GM12873 (cell line): Measurements from ENCODE around the gene SLC22A16.

Source experiments
- CTCF ChIP-seq: IDR thresholded peaks from 2 replicates; pipeline ENCODE4 v1.5.1; 2012; ENCODE audit warnings: low read depth, mild to moderate bottlenecking, moderate library complexity, low read length, control low read depth; ENCODE audit not compliant: insufficient read depth; ENCODE audit errors: missing control alignments

Gene SLC22A16

DNA sequence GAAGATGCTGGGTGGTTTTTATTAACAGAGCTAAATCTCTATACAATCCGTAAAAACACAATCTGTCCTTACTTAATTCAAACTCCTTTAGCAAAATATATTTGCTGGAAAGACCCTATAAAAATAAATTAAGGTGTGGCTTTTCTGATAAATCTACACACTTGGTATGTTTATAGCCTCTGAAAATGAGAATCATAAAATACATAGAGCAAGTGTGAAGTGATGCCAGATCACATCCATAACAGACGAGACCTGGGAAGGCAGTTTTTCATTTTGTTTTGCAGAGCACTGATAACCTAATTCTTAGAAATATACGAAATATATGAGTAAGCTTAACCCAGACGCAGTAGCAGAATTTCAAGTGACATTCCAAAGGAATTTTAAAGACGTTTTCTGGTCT is 50.6 kb downstream of the SLC22A16 start:
- TF ChIP-seq CTCF = no peak

DNA sequence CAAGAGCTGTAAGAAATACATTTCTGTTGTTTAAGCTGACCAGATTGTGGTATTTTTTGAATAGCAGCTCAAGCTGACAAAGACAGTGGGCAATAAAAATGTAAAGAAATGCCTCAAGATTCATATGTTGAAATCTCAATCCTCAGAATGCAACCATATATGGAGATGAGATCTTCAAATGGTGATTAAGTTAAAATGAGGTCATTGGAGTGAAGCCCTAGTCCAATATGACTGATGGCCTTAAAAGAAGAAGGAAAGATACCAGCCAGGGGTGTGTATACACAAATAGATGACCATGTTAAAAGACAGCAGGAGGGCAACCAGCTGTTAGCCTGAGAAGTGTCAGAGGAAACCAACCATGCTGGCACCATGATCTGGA is 54.0 kb downstream of the SLC22A16 start:
- no peak for TF ChIP-seq CTCF

GRCh38 chr6:110421749-110422443 is 54.5 kb downstream of the SLC22A16 start:
- TF ChIP-seq CTCF = no peak

DNA sequence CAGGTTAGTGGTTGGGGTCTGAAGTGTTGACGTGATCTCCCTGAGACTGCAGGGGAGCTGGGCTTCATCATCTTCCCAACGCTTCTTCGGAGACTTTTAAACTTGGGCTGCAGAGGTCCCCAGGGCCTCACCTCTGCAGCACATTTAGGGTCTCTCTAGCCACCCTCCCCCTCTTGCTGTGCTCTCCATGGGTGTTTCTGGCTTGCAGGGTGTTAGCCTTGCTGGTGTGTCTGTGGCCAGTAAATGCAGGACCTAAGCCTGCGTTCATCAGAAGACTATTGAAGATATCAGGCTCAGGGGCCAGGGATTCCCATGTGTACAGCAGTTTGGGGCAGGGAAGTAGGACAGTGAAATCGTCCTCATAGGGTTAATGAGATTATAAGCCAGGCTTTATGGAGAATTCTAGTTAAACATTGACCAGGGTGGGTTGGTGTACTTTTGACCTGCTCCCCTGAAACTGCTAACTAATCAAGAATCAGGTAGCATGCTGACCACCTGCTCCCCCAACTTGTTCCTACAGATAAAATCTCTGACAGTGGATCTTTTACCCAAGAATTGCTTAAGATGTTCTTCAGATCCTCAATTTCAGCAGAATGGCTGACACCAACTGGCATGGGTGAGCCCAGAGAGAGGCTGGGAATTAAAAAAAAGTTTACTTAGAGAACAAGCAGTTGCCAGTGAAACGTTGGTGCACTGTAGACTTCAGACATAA is 57.2 kb downstream of the SLC22A16 start:
- no peak for TF ChIP-seq CTCF

DNA sequence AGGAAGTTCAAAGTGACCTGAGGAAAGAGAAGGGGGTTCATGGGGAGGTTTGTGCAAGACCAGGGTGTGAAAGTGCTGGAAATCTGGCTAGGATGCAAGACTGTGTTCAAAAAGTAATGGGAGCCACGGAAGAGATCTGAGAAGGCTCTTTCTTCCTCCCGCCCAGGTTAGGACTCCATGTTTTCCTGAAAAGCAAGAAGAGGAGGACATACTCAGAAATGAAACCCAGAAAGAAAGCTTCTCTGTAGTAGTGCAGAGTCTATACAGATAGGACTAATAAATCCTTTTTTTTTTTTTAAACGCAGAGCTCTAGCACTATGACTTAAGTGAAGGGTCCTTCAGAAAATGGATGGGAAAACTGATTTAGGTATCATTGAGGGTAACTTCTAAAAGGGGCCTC is 57.8 kb downstream of the SLC22A16 start:
- no peak for TF ChIP-seq CTCF

GRCh38 chr6:110415086-110415916 is 61.1 kb downstream of the SLC22A16 start, which contains the start of gene DDO:
TSS of gene DDO (minus strand) at chr6:110415575. CDS start at chr6:110413462, 2,113 bp downstream.
- no peak for TF ChIP-seq CTCF

GRCh38 chr6:110414669-110415068 is 61.7 kb downstream of the SLC22A16 start:
- TF ChIP-seq CTCF = no peak
